ENCODE data around the gene SLC22A16. TPM values are rescaled to one million over a fixed set of nuclear protein-coding genes. Genes with fewer than 3 reads are reported as not detected.

SLC22A16 gene
- total RNA-seq, 1 donor from 2014 or later, result not detected

- peaks cover 22% of the 10 kb centered on the region for H3K27me3 Mint-ChIP-seq
- intact Hi-C loops (cut with micrococcal nuclease), result no loop called here
Measured at GRCh38 chr6:110425816-110426215, 50.6 kb downstream of the SLC22A16 start.

GRCh38 chr6:110422444-110422822 lies 54.0 kb downstream of the SLC22A16 start:
- H3K36me3 Mint-ChIP-seq (ENCODE audit: low read depth), result no peaks in the 10 kb centered on the region
- no peaks in the 10 kb centered on the region for H3K4me1 Mint-ChIP-seq
- no peak overlapping the region for H3K27ac Mint-ChIP-seq
- H3K27me3 Mint-ChIP-seq, result peaks cover 26% of the 10 kb centered on the region
- ATAC-seq (ENCODE audit: low read depth), result no peak
- ChIA-PET POLR2A (no interaction called here), CTCF (no interaction called here)
- TF ChIP-seq, protein P1, sequence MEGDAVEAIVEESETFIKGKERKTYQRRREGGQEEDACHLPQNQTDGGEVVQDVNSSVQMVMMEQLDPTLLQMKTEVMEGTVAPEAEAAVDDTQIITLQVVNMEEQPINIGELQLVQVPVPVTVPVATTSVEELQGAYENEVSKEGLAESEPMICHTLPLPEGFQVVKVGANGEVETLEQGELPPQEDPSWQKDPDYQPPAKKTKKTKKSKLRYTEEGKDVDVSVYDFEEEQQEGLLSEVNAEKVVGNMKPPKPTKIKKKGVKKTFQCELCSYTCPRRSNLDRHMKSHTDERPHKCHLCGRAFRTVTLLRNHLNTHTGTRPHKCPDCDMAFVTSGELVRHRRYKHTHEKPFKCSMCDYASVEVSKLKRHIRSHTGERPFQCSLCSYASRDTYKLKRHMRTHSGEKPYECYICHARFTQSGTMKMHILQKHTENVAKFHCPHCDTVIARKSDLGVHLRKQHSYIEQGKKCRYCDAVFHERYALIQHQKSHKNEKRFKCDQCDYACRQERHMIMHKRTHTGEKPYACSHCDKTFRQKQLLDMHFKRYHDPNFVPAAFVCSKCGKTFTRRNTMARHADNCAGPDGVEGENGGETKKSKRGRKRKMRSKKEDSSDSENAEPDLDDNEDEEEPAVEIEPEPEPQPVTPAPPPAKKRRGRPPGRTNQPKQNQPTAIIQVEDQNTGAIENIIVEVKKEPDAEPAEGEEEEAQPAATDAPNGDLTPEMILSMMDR (IDR thresholded peaks at IDR 0.05), result no peak
- peaks cover 8% of the 10 kb centered on the region for H3K9me3 Mint-ChIP-seq
- H3K4me3 Mint-ChIP-seq, result no peak overlapping the region
- DNase-seq, result no peak
- intact Hi-C loops (cut with micrococcal nuclease), result no loop called here

More at GRCh38 chr6:110425816-110426215, 50.6 kb downstream of the SLC22A16 start:
- Mint-ChIP-seq H3K27ac (no peak overlapping the region), H3K4me1 (no peaks in the 10 kb centered on the region), H3K4me3 (no peak overlapping the region), H3K9me3 (peaks cover 8% of the 10 kb centered on the region), H3K36me3 (ENCODE audit: low read depth) (no peaks in the 10 kb centered on the region)
- DNase-seq (no peak), ATAC-seq (ENCODE audit: low read depth) (no peak)
- TF ChIP-seq, protein P1 (IDR thresholded peaks at IDR 0.05), result no peak
- ChIA-PET POLR2A (no interaction called here), CTCF (no interaction called here)

DNA sequence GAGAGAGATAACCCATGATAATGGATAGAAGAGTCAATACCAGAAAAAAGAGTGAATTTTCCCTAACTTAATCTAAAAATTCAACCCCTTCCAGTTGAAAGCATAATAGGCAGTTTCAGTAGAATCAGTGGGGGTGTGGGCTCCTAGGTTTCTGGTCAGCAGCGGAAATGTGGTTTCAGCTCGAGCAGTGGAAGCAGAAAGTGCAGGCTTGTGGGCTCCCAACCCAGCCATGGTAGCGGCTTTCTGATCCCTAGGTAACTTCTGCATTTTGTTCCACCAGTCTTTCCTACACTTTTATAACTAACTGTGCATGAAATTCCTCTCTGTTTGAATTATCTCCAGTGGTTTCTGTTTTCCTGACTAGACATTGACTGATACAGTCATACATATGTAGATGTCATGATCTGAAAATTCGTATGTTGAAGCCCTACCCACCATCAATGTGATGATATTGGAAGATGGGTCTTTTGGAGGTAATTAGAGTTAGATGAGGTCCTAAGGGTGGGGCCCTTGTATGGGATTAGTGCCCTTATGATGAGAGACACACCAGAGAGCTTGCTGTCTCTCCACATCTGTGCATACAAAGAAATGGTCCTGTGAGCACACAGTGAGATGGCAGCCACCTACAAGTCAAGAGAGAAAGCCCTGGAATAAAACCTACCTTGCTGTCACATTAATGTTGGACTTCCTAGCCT lies 54.5 kb downstream of the SLC22A16 start:
- peaks cover 24% of the 10 kb centered on the region for H3K27me3 Mint-ChIP-seq
- intact Hi-C loops (cut with micrococcal nuclease), result no loop called here
- ChIA-PET CTCF (no interaction called here), POLR2A (no interaction called here)
- H3K27ac Mint-ChIP-seq, result no peak overlapping the region
- ATAC-seq (ENCODE audit: low read depth) (no peak), DNase-seq (no peak)
- H3K4me1 Mint-ChIP-seq, result no peaks in the 10 kb centered on the region
- peaks cover 8% of the 10 kb centered on the region for H3K9me3 Mint-ChIP-seq
- TF ChIP-seq, protein P1 (IDR thresholded peaks at IDR 0.05), result no peak
- no peak overlapping the region for H3K4me3 Mint-ChIP-seq
- H3K36me3 Mint-ChIP-seq (ENCODE audit: low read depth), result no peaks in the 10 kb centered on the region

- POLR2A ChIA-PET, result no interaction called here
- H3K27ac Mint-ChIP-seq, result no peak overlapping the region
- H3K36me3 Mint-ChIP-seq (ENCODE audit: low read depth), result no peaks in the 10 kb centered on the region
- peaks cover 17% of the 10 kb centered on the region for H3K27me3 Mint-ChIP-seq
- TF ChIP-seq, protein P1 (IDR thresholded peaks at IDR 0.05), result no peak
- H3K9me3 Mint-ChIP-seq, result peaks cover 8% of the 10 kb centered on the region
- intact Hi-C loops (cut with micrococcal nuclease), result no loop called here
- CTCF ChIA-PET, result no interaction called here
- H3K4me1 Mint-ChIP-seq, result no peaks in the 10 kb centered on the region
- no peak overlapping the region for H3K4me3 Mint-ChIP-seq
- no peak for ATAC-seq (ENCODE audit: low read depth)
- DNase-seq, result no peak
Measured at GRCh38 chr6:110419028-110419739, 57.2 kb downstream of the SLC22A16 start.

DNA sequence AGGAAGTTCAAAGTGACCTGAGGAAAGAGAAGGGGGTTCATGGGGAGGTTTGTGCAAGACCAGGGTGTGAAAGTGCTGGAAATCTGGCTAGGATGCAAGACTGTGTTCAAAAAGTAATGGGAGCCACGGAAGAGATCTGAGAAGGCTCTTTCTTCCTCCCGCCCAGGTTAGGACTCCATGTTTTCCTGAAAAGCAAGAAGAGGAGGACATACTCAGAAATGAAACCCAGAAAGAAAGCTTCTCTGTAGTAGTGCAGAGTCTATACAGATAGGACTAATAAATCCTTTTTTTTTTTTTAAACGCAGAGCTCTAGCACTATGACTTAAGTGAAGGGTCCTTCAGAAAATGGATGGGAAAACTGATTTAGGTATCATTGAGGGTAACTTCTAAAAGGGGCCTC lies 57.8 kb downstream of the SLC22A16 start:
- ChIA-PET POLR2A (no interaction called here), CTCF (no interaction called here)
- no peaks in the 10 kb centered on the region for H3K36me3 Mint-ChIP-seq (ENCODE audit: low read depth)
- H3K4me1 Mint-ChIP-seq, result no peaks in the 10 kb centered on the region
- H3K4me3 Mint-ChIP-seq, result no peak overlapping the region
- TF ChIP-seq, protein P1 (IDR thresholded peaks at IDR 0.05), result no peak
- DNase-seq, result no peak
- no peak for ATAC-seq (ENCODE audit: low read depth)
- no peak overlapping the region for H3K27ac Mint-ChIP-seq
- H3K9me3 Mint-ChIP-seq, result peaks cover 8% of the 10 kb centered on the region
- intact Hi-C loops (cut with micrococcal nuclease), result no loop called here
- H3K27me3 Mint-ChIP-seq, result peaks cover 16% of the 10 kb centered on the region
